ENCODE measurements around the gene NBPF1.
"Not testable (repeated sequence)": the region's sequence is repeated elsewhere in the genome, so short reads cannot be mapped to it uniquely, and the experiment has no call there.

NBPF1 gene

DNA sequence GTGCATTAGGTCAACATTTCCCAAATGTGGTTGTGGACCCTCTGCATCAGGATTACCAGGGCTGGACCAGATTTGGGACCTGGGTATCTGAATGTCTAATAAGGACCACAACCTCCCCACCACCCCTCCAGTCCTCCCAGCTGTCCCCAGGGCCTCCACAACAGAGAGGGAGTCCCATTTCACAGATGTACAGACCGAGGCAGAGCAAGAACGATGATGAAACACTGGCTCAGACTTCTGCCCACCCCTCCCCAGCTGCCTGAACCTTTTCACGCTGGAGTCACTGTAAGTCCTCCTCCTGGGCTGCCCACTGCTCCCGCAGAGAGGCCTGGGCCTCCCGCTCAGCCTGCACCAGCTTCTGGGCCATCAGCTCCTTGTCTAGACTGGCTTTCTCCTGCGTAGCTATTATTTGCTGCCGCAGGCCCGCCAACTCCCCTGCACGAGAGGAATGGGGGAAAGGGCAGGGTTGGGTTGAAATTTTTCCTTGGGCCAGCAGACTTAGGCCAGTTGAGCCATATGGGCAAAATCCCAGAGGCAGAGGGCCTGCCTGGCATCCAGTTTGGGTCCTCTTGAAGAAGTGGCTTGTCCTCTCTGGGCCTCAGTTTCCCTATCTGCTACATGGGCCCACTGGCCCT lies 8.4 kb upstream of the NBPF1 start:
- DNase-seq: not testable (repeated sequence)

- DNase-seq: no peak
Observed at GRCh38 chr1:16621300-16621658, 7.9 kb upstream of the NBPF1 start.

DNA sequence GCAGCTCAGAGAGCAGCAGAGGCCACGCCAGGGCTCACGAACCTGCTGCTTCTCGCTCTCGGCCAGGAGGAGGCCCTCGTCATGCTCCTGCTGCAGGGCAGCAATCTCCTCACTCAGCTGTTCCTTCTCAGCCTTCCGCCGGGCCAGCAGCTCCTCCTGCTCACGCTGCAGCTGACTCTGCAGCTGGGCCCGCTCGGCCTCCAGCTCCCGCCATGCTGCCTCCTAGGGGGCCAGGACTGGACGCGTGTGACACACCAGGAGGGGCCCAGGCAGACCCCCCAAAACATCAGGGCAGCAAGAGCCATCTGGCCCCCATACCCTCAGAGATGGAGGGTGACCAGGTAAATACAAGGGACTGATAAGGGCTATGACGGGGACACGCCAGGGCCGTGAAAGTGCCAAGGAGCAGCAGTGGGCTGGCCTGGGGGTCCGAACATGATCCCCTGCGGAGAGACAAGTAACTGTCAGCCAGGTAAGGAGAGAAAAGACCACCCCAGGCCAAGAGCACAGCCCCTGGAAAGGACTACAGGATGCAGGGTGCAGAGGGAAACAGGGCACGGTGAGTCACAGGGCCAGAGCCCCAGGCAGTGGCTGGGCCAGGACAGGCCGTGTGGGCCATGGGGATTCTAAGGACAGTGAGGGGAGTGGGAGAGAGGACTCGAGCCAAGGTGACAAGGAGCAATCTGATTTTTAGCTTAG lies 6.6 kb upstream of the NBPF1 start:
- not testable (repeated sequence) for DNase-seq

- DNase-seq: no peak
Observed at GRCh38 chr1:16618719-16619118, 5.4 kb upstream of the NBPF1 start.

GRCh38 chr1:16617778-16618580 lies 4.6 kb upstream of the NBPF1 start:
- DNase-seq: no peak

GRCh38 chr1:16617114-16617631 lies 3.8 kb upstream of the NBPF1 start:
- no peak for DNase-seq

GRCh38 chr1:16615253-16616252 lies 2.2 kb upstream of the NBPF1 start:
- peak; percentile 21 for DNase-seq

GRCh38 chr1:16614361-16615252 lies 1.2 kb upstream of the NBPF1 start:
- DNase-seq: peak; percentile 20

DNA sequence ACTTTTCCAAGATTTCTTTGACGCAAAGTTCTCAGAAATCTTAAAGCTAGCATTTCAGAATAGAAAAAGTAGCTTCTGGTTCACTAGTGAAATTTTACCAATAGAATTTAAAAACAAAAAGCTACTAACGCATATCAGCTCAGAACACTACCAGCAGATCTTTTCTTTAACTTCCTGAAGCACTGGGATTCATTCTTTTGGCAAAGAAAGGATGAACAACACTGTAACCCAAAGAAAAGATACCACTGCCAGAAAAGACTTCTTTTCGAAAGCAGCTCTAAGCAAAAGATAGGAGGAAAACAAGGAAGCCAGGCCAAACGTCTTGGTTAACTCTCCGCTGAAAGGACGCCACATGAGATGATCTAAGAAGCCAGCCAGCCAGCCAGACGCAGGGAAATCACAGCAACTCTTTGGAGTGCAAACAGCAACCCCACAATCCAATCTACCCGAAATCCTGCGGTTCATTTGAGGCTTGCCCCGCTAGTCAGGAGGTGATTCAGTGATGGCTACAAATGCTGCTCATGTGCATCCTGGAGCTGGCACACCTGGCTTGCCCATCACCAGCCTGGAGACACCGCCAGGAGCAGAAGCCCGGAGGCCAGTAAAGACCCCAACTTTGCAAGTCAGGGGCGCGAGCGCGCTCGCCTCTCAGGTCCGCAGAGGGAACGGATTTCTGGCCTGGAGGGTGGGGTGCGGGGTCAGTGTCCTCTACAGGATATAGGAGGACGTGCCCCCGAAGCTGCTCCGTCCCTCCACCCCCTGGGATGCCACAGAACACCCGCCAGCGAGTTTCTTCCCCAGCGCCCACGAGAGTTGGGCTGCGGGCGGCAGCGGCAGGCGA lies 812 bp downstream of the NBPF1 start:
- DNase-seq: peak; percentile 45

- not testable (repeated sequence) for DNase-seq
Observed at GRCh38 chr1:16611981-16612331, 1.4 kb downstream of the NBPF1 start.

- not testable (repeated sequence) for DNase-seq
Observed at GRCh38 chr1:16611164-16611563, 2.2 kb downstream of the NBPF1 start.

- not testable (repeated sequence) for DNase-seq
Observed at GRCh38 chr1:16610553-16610952, 2.8 kb downstream of the NBPF1 start.

DNA sequence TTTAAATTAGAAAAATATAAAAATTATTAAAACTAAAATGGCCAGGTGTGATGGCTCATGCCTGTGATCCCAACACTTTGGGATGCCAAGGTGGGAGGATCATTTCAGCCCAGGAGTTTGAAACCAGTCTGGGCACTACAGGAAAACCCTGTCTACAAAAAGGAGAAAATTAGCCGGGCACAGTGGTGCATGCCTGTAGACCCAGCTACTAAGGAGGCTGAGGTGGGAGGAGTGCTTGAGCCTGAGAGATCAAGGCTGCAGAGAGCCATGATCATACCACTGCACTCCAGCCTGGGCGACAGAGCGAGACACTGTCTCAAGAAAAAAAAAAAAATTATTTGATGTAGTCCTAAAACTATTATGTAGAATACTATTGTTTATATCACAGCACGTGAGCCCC lies 3.6 kb downstream of the NBPF1 start:
- DNase-seq: not testable (repeated sequence)

GRCh38 chr1:16608838-16609560 lies 4.4 kb downstream of the NBPF1 start:
- DNase-seq: no peak

DNA sequence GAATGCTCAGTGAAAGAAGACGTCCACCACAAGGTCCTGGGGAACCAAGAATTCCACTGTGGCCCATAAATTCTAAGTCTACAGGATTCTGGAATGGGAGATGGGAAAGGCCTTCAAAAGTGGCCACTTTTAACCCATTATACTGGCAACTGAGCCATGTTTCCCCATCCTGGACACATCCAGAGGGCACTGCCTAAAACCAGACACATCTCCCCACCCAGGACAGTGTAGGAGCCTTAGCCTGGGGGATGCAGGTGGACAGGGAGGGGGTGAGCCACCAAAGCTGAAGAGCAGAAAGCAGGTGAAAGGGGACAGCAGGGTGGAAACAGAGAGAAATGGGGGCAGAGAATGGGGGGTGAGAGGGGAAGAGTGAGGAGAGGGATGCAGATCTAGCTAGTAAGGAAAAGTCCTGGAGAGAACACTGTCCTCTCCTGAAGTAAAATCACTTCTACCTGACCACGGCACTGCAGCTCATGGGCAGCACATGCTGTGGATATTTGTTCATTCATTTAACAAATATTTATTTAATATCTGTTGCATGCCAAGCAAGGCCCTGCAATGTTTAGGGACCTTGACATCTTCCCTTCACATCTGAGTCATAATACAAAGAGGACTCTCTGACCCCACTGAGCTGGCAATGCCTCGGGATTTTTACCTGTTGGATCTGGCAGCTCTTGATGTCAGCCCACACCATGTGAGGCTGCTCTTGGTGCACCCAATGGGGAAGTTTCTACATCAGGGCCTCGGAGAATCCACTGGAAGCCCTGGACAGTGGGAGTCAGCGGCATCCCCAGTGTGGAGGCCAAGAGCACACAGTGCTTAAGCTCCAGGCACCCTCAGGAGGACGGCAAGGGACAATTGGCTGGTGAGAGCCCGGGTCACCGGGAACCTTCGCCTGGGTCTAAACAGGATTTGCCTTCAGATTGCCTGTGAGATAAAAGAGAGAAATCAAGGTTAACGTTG lies 5.2 kb downstream of the NBPF1 start:
- not testable (repeated sequence) for DNase-seq

- no peak for DNase-seq
Observed at GRCh38 chr1:16607433-16607851, 5.9 kb downstream of the NBPF1 start.

- not testable (repeated sequence) for DNase-seq
Observed at GRCh38 chr1:16606666-16607432, 6.5 kb downstream of the NBPF1 start.
